Neural cell (in vitro differentiated cells): Measurements from ENCODE around the gene DNAJC5. TPM values are rescaled to one million over a fixed set of nuclear protein-coding genes. Genes with fewer than 3 reads are reported as not detected.

Source experiments
- H2AFZ ChIP-seq: fragments of 200-600, 300-800 bp; sonication (generic), shearing (Covaris generic); 2 replicates; pipeline ENCODE4 v1.6.0; 2014; ENCODE audit warnings: low read depth, mild to moderate bottlenecking, antibody characterized with exemption, low read length, moderate library complexity
- H3F3A ChIP-seq: fragments of 200-600 bp; shearing (Covaris generic); 2 replicates; pipeline ENCODE4 v1.6.1; 2016; ENCODE audit warnings: mild to moderate bottlenecking, moderate library complexity, mixed read lengths, antibody characterized with exemption, low read length; ENCODE audit not compliant: insufficient read depth, poor library complexity, severe bottlenecking
- H3K27ac ChIP-seq: fragments of 200-600, 300-800 bp; sonication (generic), shearing (Covaris generic); 2 replicates; pipeline ENCODE4 v1.5.1; 2014; ENCODE audit warnings: mild to moderate bottlenecking, low read length, moderate library complexity
- H3K27me3 ChIP-seq: fragments of 300-800, 200-600 bp; sonication (generic), shearing (Covaris generic); 2 replicates; pipeline ENCODE4 v1.6.0; 2014; ENCODE audit warnings: mild to moderate bottlenecking, low read depth, low read length, moderate library complexity; ENCODE audit not compliant: insufficient read depth
- H3K36me3 ChIP-seq: fragments of 300-800, 200-600 bp; sonication (generic), shearing (Covaris generic); 2 replicates; pipeline ENCODE4 v1.5.1; 2014; ENCODE audit warnings: mild to moderate bottlenecking, antibody characterized with exemption, low read length, moderate library complexity; ENCODE audit not compliant: insufficient read depth
- H3K4me2 ChIP-seq: fragments of 300-800, 200-600 bp; sonication (generic), shearing (Covaris generic); 2 replicates; pipeline ENCODE4 v1.6.0; 2014; ENCODE audit warnings: mild to moderate bottlenecking, low read length
- H3K4me3 ChIP-seq: fragments of 300-800, 200-600 bp; sonication (generic), shearing (Covaris generic); 2 replicates; pipeline ENCODE4 v1.5.1; 2014; ENCODE audit warnings: mild to moderate bottlenecking, low read length, moderate library complexity
- H3K79me2 ChIP-seq: fragments of 200-600 bp; shearing (Covaris generic); replicated peaks from 2 replicates; pipeline ENCODE4 v1.6.0; 2014; ENCODE audit warnings: mild to moderate bottlenecking, low read length, moderate library complexity; ENCODE audit not compliant: insufficient read depth
- H3K9ac ChIP-seq: fragments of 300-800, 200-600 bp; sonication (generic), shearing (Covaris generic); 2 replicates; pipeline ENCODE4 v1.6.1; 2016; ENCODE audit warnings: mild to moderate bottlenecking, low read length, mixed read lengths
- H3K9me2 ChIP-seq: fragments of 200-600 bp; shearing (Covaris generic); 2 replicates; pipeline ENCODE4 v1.6.1; 2016; ENCODE audit warnings: mild to moderate bottlenecking, low read length, mixed read lengths; ENCODE audit not compliant: insufficient read depth
- H3K9me3 ChIP-seq: fragments of 200-600, 300-800 bp; sonication (generic), shearing (Covaris generic); 2 replicates; pipeline ENCODE4 v1.6.1; 2016; ENCODE audit warnings: mild to moderate bottlenecking, mixed run types, low read length, moderate library complexity, mixed read lengths
- H4K20me1 ChIP-seq: fragments of 200-600 bp; shearing (Covaris generic); 2 replicates; pipeline ENCODE4 v1.6.1; 2016; ENCODE audit warnings: mild to moderate bottlenecking, mixed run types; ENCODE audit not compliant: insufficient read depth
- EP300 ChIP-seq: fragments of 450-650 bp; conservative IDR thresholded peaks from 2 replicates; pipeline ENCODE4 v1.6.1; 2014; ENCODE audit warnings: antibody characterized with exemption, mild to moderate bottlenecking, moderate library complexity; ENCODE audit not compliant: poor library complexity, severe bottlenecking
- EZH2 ChIP-seq: fragments of 200-600, 300-800 bp; shearing (Covaris generic), sonication (generic); IDR thresholded peaks from 2 replicates; pipeline ENCODE4 v1.6.1; 2014; ENCODE audit warnings: antibody characterized with exemption, low read length, borderline replicate concordance, mild to moderate bottlenecking; ENCODE audit not compliant: insufficient read depth, poor library complexity, severe bottlenecking
- MXI1 ChIP-seq: fragments of 450-650 bp; conservative IDR thresholded peaks from 2 replicates; pipeline ENCODE4 v1.6.1; 2014; ENCODE audit warnings: antibody characterized with exemption, mild to moderate bottlenecking; ENCODE audit not compliant: poor library complexity, severe bottlenecking
- POLR2AphosphoS5 ChIP-seq: IDR thresholded peaks from 2 replicates; pipeline ENCODE4 v1.6.1; 2012
- RAD21 ChIP-seq: fragments of 450-650 bp; conservative IDR thresholded peaks from 2 replicates; pipeline ENCODE4 v1.6.1; 2014; ENCODE audit warnings: antibody characterized with exemption, mild to moderate bottlenecking, moderate library complexity
- SMC3 ChIP-seq: fragments of 450-650 bp; conservative IDR thresholded peaks from 2 replicates; pipeline ENCODE4 v1.6.1; 2014; ENCODE audit warnings: antibody characterized with exemption, mild to moderate bottlenecking, moderate library complexity; ENCODE audit not compliant: poor library complexity
- TAF1 ChIP-seq: IDR thresholded peaks from 2 replicates; pipeline ENCODE4 v1.6.1; 2012; ENCODE audit warnings: low read depth
- polyA plus RNA-seq: library from polyadenylated mRNA; depleted of rRNA; stranded (reverse); fragments of >200 nt; gene quantifications from 2 replicates; pipeline ENCODE4 v1.2.3, GENCODE V29; 2014
- TF ChIP-seq, protein P1 (sequence below): fragments of 450-650 bp; IDR thresholded peaks from 2 replicates; pipeline ENCODE4 v1.5.1; 2014; ENCODE audit warnings: antibody characterized with exemption, mild to moderate bottlenecking, moderate library complexity; ENCODE audit not compliant: poor library complexity, severe bottlenecking
- TF ChIP-seq, protein P2 (sequence below): IDR thresholded peaks from 2 replicates; pipeline ENCODE4 v1.6.1; 2012; ENCODE audit warnings: borderline replicate concordance

DNAJC5 gene
- polyA plus RNA-seq, 1 donor from 2014 or later, result 82.8 TPM

DNA sequence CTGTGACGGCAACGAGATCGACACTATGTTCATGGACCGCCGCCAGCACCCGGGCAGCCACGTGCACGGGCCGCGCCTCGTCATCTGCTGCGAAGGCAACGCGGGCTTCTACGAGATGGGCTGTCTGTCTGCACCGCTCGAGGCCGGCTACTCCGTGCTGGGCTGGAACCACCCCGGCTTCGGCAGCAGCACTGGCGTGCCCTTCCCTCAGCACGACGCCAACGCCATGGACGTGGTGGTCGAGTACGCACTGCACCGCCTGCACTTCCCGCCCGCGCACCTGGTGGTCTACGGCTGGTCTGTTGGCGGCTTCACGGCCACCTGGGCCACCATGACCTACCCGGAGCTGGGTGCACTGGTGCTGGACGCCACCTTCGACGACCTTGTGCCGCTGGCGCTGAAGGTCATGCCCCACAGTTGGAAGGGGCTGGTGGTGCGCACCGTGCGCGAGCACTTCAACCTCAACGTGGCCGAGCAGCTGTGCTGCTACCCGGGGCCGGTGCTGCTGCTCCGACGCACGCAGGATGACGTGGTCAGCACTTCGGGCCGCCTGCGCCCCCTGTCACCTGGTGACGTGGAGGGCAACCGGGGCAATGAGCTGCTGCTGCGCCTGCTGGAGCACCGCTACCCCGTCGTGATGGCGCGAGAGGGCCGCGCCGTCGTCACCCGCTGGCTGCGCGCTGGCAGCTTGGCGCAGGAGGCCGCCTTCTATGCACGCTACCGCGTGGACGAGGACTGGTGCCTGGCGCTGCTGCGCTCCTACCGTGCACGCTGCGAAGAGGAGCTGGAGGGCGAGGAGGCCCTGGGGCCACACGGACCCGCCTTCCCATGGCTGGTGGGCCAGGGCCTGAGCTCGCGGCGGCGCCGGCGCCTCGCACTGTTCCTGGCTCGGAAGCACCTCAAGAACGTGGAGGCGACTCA, 32.7 kb upstream of the DNAJC5 start:
- H2AFZ ChIP-seq, result no peak overlapping the region
- peaks cover 14% of the 10 kb centered on the region for H3K79me2 ChIP-seq
- no peaks in the 10 kb centered on the region for H3K27me3 ChIP-seq
- H3K36me3 ChIP-seq, result no peaks in the 10 kb centered on the region
- no peak overlapping the region for H3K4me3 ChIP-seq
- no peaks in the 10 kb centered on the region for H3F3A ChIP-seq
- H3K4me2 ChIP-seq, result no peak overlapping the region
- H3K27ac ChIP-seq, result no peak overlapping the region
- H3K9me3 ChIP-seq, result no peaks in the 10 kb centered on the region
- H4K20me1 ChIP-seq, result no peaks in the 10 kb centered on the region
- TF ChIP-seq POLR2AphosphoS5, result no peak
- TF ChIP-seq TAF1, result no peak
- no peaks in the 10 kb centered on the region for H3K9me2 ChIP-seq
- no peak overlapping the region for H3K9ac ChIP-seq

- no peaks in the 10 kb centered on the region for H3K9me3 ChIP-seq
- peak overlapping the region; percentile 78 for H3K4me2 ChIP-seq
- no peaks in the 10 kb centered on the region for H3F3A ChIP-seq
- H3K4me3 ChIP-seq, result peak overlapping the region; percentile 99
- no peaks in the 10 kb centered on the region for H3K36me3 ChIP-seq
- H3K9me2 ChIP-seq, result no peaks in the 10 kb centered on the region
- H3K79me2 ChIP-seq, result peaks cover 14% of the 10 kb centered on the region
- H3K9ac ChIP-seq, result peak overlapping the region; percentile 76
- H3K27ac ChIP-seq, result no peak overlapping the region
- no peaks in the 10 kb centered on the region for H4K20me1 ChIP-seq
- no peak overlapping the region for H2AFZ ChIP-seq
- H3K27me3 ChIP-seq, result no peaks in the 10 kb centered on the region
- TF ChIP-seq, protein P1, sequence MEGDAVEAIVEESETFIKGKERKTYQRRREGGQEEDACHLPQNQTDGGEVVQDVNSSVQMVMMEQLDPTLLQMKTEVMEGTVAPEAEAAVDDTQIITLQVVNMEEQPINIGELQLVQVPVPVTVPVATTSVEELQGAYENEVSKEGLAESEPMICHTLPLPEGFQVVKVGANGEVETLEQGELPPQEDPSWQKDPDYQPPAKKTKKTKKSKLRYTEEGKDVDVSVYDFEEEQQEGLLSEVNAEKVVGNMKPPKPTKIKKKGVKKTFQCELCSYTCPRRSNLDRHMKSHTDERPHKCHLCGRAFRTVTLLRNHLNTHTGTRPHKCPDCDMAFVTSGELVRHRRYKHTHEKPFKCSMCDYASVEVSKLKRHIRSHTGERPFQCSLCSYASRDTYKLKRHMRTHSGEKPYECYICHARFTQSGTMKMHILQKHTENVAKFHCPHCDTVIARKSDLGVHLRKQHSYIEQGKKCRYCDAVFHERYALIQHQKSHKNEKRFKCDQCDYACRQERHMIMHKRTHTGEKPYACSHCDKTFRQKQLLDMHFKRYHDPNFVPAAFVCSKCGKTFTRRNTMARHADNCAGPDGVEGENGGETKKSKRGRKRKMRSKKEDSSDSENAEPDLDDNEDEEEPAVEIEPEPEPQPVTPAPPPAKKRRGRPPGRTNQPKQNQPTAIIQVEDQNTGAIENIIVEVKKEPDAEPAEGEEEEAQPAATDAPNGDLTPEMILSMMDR, result no peak
- TF ChIP-seq EP300, result no peak
- TF ChIP-seq, protein P2, sequence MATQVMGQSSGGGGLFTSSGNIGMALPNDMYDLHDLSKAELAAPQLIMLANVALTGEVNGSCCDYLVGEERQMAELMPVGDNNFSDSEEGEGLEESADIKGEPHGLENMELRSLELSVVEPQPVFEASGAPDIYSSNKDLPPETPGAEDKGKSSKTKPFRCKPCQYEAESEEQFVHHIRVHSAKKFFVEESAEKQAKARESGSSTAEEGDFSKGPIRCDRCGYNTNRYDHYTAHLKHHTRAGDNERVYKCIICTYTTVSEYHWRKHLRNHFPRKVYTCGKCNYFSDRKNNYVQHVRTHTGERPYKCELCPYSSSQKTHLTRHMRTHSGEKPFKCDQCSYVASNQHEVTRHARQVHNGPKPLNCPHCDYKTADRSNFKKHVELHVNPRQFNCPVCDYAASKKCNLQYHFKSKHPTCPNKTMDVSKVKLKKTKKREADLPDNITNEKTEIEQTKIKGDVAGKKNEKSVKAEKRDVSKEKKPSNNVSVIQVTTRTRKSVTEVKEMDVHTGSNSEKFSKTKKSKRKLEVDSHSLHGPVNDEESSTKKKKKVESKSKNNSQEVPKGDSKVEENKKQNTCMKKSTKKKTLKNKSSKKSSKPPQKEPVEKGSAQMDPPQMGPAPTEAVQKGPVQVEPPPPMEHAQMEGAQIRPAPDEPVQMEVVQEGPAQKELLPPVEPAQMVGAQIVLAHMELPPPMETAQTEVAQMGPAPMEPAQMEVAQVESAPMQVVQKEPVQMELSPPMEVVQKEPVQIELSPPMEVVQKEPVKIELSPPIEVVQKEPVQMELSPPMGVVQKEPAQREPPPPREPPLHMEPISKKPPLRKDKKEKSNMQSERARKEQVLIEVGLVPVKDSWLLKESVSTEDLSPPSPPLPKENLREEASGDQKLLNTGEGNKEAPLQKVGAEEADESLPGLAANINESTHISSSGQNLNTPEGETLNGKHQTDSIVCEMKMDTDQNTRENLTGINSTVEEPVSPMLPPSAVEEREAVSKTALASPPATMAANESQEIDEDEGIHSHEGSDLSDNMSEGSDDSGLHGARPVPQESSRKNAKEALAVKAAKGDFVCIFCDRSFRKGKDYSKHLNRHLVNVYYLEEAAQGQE, result no peak
- TF ChIP-seq EZH2, result no peak
- TF ChIP-seq MXI1, result no peak
- no peak for TF ChIP-seq RAD21
- no peak for TF ChIP-seq TAF1
- TF ChIP-seq POLR2AphosphoS5, result no peak
- no peak for TF ChIP-seq SMC3
These were observed 31.7 kb upstream of the DNAJC5 start for GRCh38 chr20:63863021-63863797.
